Eye (tissue), 1 donor: ENCODE data around the gene METTL27.
A peak's percentile ranks its signal among the peaks of the same experiment; 100 is the strongest.
"Not testable (repeated sequence)": the region's sequence is repeated elsewhere in the genome, so short reads cannot be mapped to it uniquely, and the experiment has no call there.

Source experiments
- DNase-seq: peaks from one replicate; pipeline ENCODE4 v3.0.0-alpha.2; 2015

METTL27 gene

DNA sequence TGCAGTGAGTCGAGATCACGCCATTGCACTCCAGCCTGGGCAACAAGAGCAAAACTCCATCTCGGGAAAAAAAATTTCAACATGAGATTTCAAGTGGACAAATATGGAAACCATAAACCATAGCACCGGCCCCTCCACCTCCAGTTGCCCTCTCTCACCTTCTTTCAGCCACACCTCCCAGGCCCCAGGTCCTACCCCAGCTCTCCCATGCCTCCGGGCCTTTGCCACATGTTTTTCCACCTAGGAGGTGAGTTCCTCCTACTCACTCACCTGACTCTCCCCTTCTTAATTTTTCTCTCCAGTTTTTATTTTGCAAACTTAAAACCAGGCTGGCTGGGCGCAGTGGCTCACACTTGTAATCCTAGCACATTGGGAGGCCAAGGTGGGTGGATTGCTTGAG lies 25.2 kb downstream of the METTL27 start:
- no peak for DNase-seq

DNA sequence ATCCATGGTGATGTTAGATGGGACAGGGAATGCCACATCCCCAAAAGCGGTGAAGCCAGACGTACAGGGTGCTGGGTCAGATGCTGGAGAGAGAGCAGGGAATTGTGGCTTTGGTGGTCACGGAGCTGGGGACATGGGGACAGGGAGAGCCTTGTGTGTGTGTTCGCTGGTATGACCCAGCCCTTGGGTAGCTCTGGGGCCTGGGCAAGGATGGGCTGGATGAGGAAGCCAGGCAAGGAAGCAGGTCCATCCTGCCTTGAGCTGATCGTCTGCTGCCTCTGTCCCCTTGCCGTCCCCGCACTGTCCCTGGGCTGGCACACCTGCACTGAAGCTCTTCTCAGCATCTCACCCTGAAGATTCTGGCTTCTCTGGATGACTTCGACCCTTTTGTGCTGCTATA lies 26.9 kb downstream of the METTL27 start:
- no peak for DNase-seq

DNA sequence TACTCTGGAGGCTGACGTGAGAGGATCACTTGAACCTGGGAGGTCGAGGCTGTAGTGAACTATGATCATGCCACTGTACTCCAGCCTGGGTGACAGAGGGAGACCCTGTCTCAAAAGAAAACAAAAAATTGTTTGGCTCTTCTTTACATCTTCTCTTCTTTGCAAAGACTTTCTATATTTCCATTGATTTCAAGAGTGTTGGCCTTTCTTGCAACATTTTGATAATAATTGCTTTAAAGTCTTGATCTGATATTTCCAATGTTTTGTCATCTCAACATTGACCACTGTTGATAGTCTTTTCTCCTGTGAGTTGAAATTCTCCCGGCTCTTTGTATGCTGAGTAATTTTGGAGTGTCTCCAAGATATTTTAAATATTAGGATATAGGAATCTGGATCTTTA lies 29.3 kb downstream of the METTL27 start:
- DNase-seq, result no peak

GRCh38 chr7:73811760-73812168 lies 30.6 kb downstream of the METTL27 start:
- peak; percentile 57 for DNase-seq

GRCh38 chr7:73810998-73811360 lies 31.3 kb downstream of the METTL27 start:
- no peak for DNase-seq

- DNase-seq, result no peak
These were observed 32.8 kb downstream of the METTL27 start for GRCh38 chr7:73809467-73809951.

DNA sequence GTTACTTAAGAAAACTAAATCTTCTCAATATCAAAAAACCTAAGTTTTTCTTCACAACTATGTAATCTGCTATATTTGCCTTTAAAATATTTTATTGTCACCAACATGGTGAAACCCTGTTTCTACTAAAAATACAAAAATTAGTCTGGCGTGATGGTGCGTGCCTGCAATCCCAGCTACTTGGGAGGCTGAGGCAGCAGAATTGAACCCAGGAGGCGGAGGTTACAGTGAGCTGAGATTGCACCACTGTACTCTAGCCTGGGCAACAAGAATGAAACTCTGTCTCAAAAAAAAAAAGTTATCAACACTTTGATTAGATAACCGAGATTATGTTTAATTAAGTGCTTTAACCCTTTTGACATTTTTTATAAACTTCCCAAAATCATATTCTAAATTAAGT lies 39.9 kb downstream of the METTL27 start:
- DNase-seq, result no peak

GRCh38 chr7:73801577-73801976 lies 40.7 kb downstream of the METTL27 start:
- DNase-seq, result no peak

- no peak for DNase-seq
These were observed 42.8 kb downstream of the METTL27 start for GRCh38 chr7:73799282-73800141.

- DNase-seq, result not testable (repeated sequence)
These were observed 45.1 kb downstream of the METTL27 start for GRCh38 chr7:73797176-73797575.

DNA sequence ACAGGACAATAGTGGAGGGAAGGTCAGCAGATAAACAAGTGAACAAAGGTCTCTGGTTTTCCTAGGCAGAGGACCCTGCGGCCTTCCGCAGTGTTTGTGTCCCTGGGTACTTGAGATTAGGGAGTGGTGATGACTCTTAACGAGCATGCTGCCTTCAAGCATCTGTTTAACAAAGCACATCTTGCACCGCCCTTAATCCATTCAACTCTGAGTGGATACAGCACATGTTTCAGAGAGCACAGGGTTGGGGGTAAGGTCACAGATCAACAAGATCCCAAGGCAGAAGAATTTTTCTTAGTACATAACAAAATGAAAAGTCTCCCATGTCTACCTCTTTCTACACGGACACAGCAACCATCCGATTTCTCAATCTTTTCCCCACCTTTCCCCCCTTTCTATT lies 45.7 kb downstream of the METTL27 start:
- not testable (repeated sequence) for DNase-seq

- DNase-seq, result not testable (repeated sequence)
These were observed 47.1 kb downstream of the METTL27 start for GRCh38 chr7:73795188-73795587.

- DNase-seq, result not testable (repeated sequence)
These were observed 51.1 kb downstream of the METTL27 start for GRCh38 chr7:73791170-73791690.

DNA sequence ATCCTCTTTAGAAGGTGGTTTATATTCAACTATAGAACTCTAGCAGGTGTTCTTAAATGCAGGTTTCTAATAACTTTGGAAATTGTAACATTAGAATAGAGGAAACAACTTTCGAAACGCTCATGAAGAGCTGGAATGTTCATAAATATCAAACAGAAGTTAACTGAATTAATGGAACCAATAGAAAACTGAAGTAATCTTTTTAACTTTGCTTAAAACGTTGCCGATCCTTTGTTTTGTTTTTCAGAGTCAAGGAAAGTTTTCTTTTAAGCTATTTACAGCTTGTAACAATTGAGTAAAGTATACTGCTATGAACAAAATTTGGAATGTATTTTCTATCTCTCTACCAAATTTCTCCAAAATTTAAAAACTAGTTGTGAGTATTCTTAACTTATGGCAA lies 53.3 kb downstream of the METTL27 start:
- no peak for DNase-seq

GRCh38 chr7:73787786-73788048 lies 54.6 kb downstream of the METTL27 start:
- DNase-seq, result not testable (repeated sequence)

- no peak for DNase-seq
These were observed 55.7 kb downstream of the METTL27 start for GRCh38 chr7:73786588-73786987.
